ENCODE data around the gene P4HA1. TPM values are rescaled to one million over a fixed set of nuclear protein-coding genes. Genes with fewer than 3 reads are reported as not detected.
"Not testable (repeated sequence)": the region's sequence is repeated elsewhere in the genome, so short reads cannot be mapped to it uniquely, and the experiment has no call there.

P4HA1 gene
- total RNA-seq, 1 donor from 2014 or later, result 28.3 TPM

DNA sequence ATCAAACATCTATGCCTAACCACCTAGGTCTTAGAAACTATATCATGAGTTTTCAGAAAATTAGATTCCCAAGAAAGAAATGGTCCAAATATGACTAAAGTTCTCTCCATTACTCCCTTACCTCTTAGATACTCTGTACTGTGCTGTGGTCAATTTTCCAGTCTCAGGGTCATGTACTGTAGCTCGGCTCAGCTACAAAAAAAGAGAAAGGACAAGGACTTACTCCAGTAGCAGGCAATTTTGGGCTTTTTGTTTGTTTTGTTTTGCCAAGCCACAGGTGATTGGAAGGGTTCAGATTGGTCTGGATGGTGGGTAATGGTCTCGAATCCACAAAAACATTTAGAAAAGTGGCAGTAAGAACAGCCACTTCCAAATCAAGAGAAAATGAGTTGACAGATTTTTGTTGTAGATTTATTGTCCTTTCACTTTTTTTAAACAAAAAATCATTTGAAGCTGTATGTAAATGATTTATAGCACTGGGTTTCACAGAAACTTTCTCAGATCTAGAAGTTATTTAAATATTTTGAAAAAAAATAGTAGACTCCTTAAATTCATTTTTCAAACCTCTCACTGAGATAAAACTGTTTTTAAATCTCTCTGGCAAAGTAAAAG lies 52.8 kb downstream of the P4HA1 start:
- DNase-seq (ENCODE audit: low spot score), result no peak

DNA sequence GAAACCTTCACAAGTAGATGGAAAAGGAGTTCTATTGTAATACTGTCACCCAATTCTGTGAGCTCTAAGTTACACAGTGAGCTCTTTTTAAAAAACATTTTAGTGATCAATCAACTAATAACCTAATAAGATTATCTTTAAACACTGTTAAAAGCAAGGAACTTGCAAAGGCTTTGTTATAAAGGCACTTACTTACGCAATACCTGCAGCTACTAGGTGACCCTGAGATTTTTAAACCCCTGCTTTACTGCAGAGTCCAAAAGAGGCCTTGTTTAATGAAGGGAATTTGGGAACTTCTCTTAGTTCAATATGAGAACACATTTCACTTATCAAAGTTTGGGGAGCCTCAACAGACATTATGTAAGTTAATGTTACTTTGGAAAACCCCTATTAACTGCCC lies 53.3 kb downstream of the P4HA1 start:
- no peak for DNase-seq (ENCODE audit: low spot score)

DNA sequence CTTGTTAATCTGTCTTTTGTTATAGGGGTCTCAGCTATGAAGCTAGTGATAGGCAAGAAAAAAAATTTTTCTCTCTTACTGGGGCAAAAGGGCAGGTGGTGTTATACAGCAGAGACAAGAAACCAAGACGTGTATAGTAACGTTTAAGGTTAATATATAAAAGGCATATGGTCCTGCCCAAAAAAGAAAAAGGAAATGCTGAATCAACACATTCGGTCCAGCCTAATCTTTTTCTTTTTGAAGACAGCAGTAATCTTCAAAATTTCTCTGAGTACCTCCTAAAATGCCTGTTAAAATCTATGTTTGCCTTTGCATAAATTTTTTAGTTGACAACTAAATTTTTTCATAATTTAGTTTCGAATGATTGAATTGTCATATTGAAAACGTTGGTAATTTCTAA lies 54.5 kb downstream of the P4HA1 start:
- no peak for DNase-seq (ENCODE audit: low spot score)

DNA sequence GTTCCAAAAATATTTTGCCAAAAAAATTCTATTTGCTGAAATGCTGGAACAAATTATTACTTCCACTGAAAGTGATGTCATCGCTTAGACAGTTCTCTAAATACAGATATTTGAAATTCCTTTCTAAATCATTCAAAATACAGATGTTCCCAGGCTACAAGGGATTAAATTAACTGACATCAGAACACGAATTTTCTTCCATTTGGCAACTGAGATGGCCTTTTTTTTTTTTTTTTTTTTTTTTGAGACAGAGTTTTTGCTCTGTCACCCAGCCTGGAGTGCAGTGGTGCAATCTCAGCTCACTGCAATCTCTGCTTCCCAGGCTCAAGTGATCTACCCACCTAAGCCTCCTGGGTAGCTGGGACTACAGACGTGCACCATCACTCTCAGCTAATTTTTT lies 57.0 kb downstream of the P4HA1 start:
- no peak for DNase-seq (ENCODE audit: low spot score)

DNA sequence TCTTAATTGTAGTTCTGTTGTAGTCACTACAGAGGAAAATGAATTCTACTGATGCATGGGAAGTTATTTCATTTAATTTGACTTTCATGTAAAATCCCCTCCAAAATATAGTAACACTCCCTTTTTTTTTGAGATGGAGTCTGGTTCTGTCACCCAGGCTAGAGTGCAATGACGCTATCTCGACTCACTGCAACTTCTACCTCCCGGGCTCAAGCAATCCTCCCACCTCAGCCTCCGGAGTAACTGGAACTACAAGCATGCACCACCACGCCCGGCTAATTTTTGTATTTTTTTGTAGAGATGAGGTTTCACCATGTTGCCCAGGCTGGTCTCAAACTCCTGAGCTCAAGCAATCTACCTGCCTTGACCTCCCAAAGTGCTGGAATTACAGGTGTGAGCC lies 60.4 kb downstream of the P4HA1 start:
- not testable (repeated sequence) for DNase-seq (ENCODE audit: low spot score)

DNA sequence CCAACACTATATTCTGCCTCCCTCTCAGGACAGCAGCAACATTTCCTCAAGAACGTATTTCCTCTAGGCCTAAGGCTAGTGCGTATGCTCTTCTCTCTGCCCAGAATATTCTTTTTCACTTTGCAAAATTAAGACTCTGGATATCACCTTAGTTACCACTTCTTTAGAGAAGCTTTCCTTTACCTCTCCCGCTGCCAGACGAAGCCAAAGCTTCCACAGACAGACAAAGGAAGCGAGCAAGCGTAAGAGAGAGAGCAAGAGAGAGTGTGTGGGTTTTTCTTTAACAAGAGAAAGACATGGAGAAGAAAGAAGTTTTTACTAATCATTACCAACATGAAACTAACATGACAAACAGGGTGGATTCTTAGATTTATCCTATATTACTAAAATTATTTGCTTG lies 64.1 kb downstream of the P4HA1 start:
- no peak for DNase-seq (ENCODE audit: low spot score)

DNA sequence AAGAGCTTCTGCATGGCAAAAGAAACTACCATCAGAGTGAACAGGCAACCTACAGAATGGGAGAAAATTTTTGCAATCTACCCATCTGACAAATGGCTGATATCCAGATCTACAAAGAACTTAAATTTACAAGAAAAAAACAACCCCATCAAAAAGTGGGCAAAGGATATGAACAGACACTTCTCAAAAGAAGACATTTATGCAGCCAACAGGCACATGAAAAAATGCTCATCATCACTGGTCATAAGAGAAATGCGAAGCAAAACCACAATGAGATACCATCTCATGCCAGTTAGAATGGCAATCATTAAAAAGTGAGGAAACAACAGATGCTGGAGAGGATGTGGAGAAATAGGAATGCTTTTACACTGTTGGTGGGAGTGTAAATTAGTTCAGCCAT lies 70.0 kb downstream of the P4HA1 start:
- DNase-seq (ENCODE audit: low spot score), result not testable (repeated sequence)

DNA sequence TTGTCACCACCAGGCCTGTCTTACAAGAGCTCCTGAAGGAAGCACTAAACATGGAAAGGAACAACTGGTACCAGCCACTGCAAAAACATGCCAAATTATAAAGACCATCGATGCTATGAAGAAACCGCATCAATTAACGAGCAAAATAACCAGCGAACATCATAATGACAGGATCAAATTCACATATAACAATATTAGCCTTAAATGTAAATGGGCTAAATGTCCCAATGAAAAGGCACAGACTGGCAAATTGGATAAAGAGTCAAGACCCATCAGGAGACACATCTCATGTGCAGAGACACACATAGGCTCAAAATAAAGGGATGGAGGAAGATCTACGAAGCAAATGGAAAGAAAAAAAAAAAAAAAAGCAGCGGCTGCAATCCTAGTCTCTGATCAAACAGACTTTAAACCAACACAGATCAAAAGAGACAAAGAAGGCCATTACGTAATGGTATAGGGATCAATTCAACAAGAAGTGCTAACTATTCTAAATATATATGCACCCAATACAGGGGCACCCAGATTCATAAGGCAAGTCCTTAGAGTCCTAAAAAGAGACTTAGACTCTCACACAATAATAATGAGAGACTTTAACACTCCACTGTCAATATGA lies 73.1 kb downstream of the P4HA1 start:
- DNase-seq (ENCODE audit: low spot score), result not testable (repeated sequence)

DNA sequence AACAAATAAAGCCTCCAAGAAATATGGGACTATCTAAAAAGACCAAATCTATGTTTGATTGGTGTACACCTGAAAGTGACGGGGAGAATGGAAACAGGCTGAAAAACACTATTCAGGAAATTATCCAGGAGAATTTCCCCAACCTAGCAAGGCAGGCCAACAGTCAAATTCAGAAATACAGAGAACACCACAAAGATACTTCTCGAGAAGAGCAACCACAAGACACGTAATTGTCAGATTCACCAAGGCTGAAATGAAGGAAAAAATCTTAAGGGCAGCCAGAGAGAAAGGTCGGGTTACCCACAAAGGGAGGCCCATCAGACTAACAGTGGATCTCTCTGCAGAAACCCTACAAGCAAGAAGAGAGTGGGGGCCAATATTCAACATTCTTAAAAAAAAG lies 73.7 kb downstream of the P4HA1 start:
- not testable (repeated sequence) for DNase-seq (ENCODE audit: low spot score)

DNA sequence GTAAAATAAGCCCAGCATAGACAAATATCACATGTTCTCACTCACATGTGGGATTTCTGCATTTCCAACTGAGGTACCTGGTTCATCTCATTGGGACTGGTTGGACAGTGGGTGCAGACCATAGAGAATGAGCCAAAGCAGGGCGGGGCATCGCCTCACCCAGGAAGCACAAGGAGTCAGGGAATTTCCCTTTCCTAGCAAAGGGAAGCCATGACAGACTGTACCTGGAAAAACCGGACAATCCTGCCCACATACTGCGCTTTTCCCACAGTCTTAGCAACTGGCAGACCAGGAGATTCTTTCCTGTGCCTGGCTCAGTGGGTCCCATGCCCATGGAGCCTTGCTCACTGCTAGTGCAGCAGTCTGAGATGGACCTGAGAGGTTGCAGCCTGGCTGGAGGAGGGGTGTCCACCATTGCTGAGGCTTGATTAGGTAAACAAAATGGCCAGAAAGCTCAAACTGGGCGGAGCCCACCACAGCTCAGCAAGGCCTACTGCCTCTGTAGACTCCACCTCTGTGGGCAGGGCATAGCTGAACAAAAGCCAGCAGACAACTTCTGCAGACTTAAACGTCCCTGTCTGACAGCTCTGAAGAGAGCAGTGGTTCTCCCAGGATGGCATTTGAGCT lies 75.0 kb downstream of the P4HA1 start:
- not testable (repeated sequence) for DNase-seq (ENCODE audit: low spot score)

DNA sequence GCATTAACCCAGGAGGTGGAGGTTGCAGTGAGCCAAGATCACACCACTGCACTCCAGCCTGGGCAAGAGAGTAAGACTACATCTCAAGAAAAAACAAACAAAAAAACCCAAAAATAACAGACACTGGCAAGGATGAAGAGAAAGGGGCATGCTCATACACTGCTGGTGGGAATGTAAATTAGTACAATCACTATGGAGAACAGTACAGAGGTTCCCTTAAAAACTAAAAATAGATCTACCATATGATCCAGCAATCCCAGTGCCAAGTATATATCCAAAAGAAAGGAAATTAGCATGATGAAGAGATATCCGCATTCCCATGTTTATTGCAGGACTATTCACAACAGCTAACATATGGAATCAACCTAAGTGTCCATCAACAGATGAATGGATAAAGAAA lies 75.6 kb downstream of the P4HA1 start:
- DNase-seq (ENCODE audit: low spot score), result no peak

DNA sequence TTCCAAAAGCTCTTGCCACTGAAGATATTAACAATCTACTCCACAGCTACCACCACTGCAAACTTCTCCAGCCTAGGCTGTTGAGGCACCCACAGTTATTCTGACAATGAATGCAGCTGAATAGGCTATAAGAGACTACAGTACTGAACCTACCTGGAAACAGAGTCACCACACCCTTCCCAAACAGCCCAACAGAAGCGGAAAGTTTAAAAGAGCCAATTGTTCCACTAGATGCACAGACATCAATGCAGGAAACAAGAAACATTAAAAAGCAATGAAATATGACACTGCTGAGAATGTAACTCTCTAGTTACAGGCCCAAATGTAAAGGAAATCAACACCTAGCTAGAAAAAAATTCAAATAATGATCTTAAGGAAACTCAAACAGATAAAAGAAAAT lies 77.6 kb downstream of the P4HA1 start:
- no peak for DNase-seq (ENCODE audit: low spot score)

DNA sequence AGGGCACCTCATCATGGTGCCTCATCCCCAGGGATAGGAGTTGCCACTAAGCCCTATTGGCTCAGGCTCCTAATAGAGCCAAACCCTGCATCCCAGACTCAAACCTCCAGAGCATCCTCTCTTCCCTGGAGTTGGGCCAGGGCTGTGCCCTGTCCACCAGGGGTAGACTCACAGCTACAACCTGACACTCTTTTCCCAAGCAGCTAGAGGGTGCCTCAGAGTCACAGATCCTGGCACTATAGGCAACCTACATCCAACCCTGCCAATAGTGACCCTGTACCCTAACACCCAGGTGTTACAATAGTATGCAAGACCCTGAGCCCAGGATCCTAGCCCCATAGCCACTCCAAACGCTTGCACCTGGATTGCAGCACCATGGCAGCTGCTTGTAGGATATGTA lies 78.0 kb downstream of the P4HA1 start:
- no peak for DNase-seq (ENCODE audit: low spot score)

DNA sequence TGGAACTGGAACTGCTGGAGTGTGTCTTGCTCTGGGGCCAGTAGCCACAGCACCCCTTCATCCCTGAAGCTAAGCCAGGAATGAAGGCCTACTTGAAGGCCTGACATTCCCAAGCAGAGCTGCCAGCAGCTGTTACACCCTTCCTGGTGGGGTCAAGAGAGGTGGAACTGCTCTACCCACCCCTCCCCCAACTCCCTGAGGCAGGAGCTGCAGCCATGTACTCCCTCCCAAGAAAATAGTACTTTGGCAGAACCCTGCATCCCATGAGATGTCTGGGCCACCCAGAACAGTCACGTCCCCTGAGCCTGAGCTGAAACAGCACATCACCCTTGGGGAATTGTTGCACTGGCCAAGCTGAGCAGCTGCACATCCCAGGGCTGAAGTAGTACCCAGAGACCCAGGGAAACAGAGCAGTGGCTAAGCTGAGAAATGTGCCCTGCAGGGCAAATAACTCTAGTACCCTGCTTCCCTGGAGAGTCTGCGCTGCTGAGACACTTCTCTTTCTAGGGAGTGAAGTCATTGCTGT lies 78.6 kb downstream of the P4HA1 start:
- no peak for DNase-seq (ENCODE audit: low spot score)

DNA sequence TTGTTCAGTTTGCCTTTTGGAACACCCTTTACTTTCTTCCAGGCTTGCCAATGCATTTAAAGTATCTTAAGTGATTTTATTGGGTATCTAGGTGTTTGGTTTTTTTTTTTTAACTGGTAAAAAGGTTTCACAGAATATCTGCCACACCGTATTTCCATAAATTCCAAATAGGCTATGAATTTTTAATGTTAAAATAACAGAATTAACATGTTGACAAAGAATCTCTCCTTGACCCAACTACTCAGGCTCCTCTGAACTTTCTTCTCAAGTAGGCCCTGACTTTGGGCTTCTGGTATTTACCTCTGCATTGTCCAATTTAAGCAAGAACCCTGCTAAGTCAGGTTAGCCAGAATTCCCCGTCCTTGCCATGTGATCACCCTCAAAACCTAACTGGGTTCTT lies 80.9 kb downstream of the P4HA1 start:
- DNase-seq (ENCODE audit: low spot score), result no peak

DNA sequence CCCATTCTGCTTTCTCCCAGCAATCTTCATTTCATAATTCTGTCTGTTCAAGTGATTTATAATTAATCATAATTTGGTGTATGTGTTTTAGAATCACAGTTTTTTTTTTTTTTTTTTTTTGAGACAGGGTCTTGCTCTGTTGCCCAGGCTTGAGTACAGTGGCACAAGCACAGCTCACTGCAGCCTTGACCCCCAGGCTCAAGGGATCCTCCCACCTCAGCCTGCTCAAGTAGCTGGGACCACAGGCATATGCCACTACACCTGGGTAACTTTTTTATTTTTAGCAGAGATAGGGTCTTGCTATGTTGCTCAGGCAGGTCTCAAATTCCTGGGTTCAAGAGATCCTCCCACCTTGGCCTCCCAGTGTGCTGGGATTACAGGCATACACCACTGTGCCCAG lies 92.8 kb downstream of the P4HA1 start:
- no peak for DNase-seq (ENCODE audit: low spot score)

DNA sequence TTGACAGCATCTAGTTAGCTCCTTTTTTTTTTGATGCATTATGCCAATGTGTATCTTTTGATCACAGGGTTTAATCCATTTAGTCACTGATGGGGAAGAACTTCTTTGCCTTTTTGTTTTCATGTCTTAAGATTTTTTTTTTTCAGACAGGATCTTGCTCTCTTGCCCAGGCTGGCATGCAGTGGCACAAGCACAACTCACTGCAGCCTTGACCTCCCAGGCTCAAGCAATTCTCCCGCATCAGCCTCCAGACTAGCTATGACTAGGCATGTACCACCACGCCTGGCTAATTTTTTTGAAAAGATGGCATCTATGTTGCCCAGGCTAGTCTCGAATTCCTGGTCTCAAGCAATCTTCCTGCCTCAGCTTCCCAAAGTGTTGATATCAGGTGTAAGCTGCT lies 95.7 kb downstream of the P4HA1 start:
- DNase-seq (ENCODE audit: low spot score), result no peak

DNA sequence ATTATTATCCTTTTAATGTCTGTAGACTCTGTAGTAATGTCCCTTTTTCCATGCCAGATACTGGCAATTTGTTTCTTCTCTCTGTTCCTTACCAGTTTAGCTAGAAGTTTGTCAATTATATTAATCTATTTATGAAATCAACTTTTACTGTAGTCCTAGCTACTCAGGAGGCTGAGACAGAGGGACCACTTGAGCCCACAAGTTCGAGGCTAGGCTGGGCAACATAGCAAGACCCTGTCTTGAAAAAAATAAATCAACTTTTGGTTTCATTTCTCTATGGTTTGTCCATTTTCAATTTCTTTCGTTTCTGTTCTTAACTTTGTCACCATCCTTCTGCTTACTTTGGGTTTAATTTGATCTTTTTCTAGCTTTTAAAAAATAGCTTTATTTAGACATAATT lies 99.6 kb downstream of the P4HA1 start:
- DNase-seq (ENCODE audit: low spot score), result no peak

DNA sequence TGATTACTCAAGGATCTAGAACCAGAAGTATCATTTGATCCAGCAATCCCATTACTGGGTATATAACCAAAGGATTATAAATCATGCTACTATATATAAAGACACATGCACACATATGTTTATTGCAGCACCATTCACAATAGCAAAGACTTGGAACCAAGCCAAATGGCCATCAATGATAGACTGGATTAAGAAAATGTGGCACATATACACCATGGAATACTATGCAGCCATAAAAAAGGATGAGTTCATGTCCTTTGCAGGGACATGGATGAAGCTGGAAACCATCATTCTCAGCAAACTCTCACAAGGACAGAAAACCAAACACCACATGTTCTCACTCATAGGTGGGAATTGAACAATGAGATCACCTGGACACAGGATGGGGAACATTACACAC lies 101.2 kb downstream of the P4HA1 start:
- DNase-seq (ENCODE audit: low spot score), result not testable (repeated sequence)

DNA sequence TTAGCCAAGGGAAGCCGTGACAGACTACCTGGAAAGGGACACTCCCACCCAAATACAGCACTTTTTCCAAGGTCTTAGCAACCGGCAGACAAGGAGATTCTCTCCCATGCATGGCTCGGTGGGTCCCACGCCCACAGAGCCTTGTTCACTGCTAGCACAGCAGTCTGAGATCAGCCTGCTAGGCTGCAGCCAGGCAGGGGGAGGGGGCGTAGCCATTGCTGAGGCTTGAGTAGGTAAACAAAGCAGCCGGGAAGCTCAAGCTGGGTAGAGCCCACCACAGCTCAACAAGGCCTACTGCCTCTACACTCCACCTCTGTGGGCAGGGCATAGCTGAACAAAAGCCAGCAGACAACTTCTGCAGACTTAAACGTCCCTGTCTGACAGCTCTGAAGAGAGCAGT lies 106.9 kb downstream of the P4HA1 start:
- DNase-seq (ENCODE audit: low spot score), result not testable (repeated sequence)

DNA sequence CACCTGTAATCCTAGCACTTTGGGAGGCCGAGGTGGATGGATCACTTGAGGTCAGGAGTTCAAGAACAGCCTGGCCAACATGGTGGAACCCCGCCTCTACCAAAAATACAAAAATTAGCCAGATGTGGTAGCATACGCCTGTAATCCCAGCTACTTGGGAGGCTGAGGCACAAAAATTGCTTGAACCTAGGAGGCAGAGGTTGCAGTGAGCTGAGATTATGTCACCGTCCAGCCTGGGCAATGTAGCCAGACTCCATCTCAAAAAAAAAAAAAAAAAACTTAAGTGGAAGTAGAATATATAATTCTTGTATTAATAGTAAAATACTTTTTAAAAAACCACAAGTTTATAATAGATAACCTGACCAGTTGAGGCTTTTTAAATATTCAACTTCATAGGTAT lies 112.0 kb downstream of the P4HA1 start:
- not testable (repeated sequence) for DNase-seq (ENCODE audit: low spot score)

DNA sequence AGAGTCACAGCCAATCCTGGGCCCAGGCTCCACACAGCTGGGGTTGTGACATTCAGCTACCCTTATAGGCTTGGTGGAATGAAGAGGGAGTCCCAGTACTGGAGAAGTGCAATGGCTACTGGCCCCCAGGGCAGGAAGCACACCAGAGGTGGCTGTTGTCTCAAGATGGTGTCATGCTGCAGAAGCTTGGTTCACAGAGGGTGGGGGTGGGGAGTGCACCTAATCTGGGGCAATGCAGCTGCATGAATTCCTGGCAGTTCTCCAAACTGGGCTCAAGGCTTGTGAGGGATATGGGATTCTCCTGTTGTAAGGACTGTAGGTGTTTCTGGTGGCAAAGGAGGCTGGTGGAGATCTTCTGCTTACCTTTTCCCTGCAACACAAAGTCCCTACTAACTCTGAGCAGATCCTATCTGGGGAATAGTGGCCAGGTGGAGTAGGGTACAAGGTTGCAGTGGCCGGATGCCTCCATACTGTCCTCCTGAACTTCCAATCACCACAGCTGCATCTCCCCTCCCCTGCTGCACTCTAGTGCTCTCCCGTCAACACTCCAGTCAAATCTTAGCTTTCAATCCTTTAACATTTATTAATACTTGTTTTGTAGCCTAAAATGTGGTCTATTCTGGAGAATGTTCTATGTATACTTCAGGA lies 114.7 kb downstream of the P4HA1 start:
- no peak for DNase-seq (ENCODE audit: low spot score)

All from mesenteric fat pad (tissue), 1 donor.